GM12801 (cell line): ENCODE measurements around the gene DKC1.

ENCODE experiments used
- CTCF ChIP-seq: IDR thresholded peaks from one replicate; pipeline ENCODE4 v1.5.1; 2011; ENCODE audit warnings: control low read depth; ENCODE audit not compliant: insufficient read length; ENCODE audit errors: extremely low read depth

The DKC1 gene

GRCh38 chrX:154738011-154738738 lies 24.5 kb upstream of the DKC1 start:
- TF ChIP-seq CTCF, result no peak

- TF ChIP-seq CTCF, result no peak
Observed at GRCh38 chrX:154739952-154740465, 22.7 kb upstream of the DKC1 start.

- no peak for TF ChIP-seq CTCF
Observed at GRCh38 chrX:154742613-154743012, 20.1 kb upstream of the DKC1 start.

GRCh38 chrX:154748712-154749339 lies 13.8 kb upstream of the DKC1 start:
- TF ChIP-seq CTCF, result no peak

- TF ChIP-seq CTCF, result no peak
Observed at GRCh38 chrX:154749856-154750255, 12.8 kb upstream of the DKC1 start.

- TF ChIP-seq CTCF, result no peak
Observed at GRCh38 chrX:154750301-154751202, 12.1 kb upstream of the DKC1 start, which contains the start of gene GAB3. Gene GAB3, minus strand, starts transcription at chrX:154751077. Its CDS starts 52 bp downstream, at chrX:154751025.

- TF ChIP-seq CTCF, result no peak
Observed at GRCh38 chrX:154751203-154751668, 11.4 kb upstream of the DKC1 start.
